Breast epithelium (tissue), 3 donors: ENCODE data around the gene CPLANE1.

ENCODE experiments used
- CTCF ChIP-seq, 3 donors: fragments of 450-650 bp; IDR thresholded peaks; one replicate each; pipeline ENCODE4 v1.5.1; 2016 to 2017; ENCODE audit warnings: antibody characterized with exemption in 3 of 3, mild to moderate bottlenecking in 3 of 3, moderate library complexity in 3 of 3
- POLR2A ChIP-seq: fragments of 450-650 bp; IDR thresholded peaks from one replicate; pipeline ENCODE4 v1.6.1; 2016; ENCODE audit warnings: antibody characterized with exemption, mild to moderate bottlenecking, moderate library complexity
- POLR2AphosphoS5 ChIP-seq, 3 donors: sonication (generic); formaldehyde crosslinking; IDR thresholded peaks; one replicate each; pipeline ENCODE4 v1.6.1; 2017; ENCODE audit warnings: antibody characterized with exemption in 3 of 3

GRCh38 chr5:37103302-37103701, 145.9 kb downstream of the CPLANE1 start:
- no peak for TF ChIP-seq CTCF (IDR thresholded peaks at IDR 0.05)
- TF ChIP-seq POLR2A = no peak
- TF ChIP-seq POLR2AphosphoS5 (IDR thresholded peaks at IDR 0.05) = no peak
